Measurements from ENCODE around the gene OPRPN.

OPRPN gene

GRCh38 chr4:70397580-70397979, at the start of gene OPRPN:
Gene OPRPN, plus strand, starts transcription at chr4:70397940. Its CDS starts 1,346 bp downstream, at chr4:70399286.
- DNase-seq (ENCODE audit: extremely low read depth in 1 of 2, low read depth in 1 of 2) = no peak

- DNase-seq (ENCODE audit: extremely low read depth in 1 of 2, low read depth in 1 of 2) = no peak
Measured at GRCh38 chr4:70356185-70356584, 41.6 kb upstream of the OPRPN start.

GRCh38 chr4:70359115-70359661, 38.6 kb upstream of the OPRPN start:
- DNase-seq (ENCODE audit: extremely low read depth in 1 of 2, low read depth in 1 of 2) = no peak

GRCh38 chr4:70360460-70360859, 37.3 kb upstream of the OPRPN start, which contains the start of gene SMR3A:
Gene SMR3A, plus strand, starts transcription at chr4:70360760. Its CDS starts 1,356 bp downstream, at chr4:70362116.
- DNase-seq (ENCODE audit: extremely low read depth in 1 of 2, low read depth in 1 of 2) = no peak

- DNase-seq (ENCODE audit: extremely low read depth in 1 of 2, low read depth in 1 of 2) = no peak
Measured at GRCh38 chr4:70364002-70364401, 33.7 kb upstream of the OPRPN start.

GRCh38 chr4:70365479-70365878, 32.3 kb upstream of the OPRPN start:
- no peak for DNase-seq (ENCODE audit: extremely low read depth in 1 of 2, low read depth in 1 of 2)

GRCh38 chr4:70367813-70368212, 29.9 kb upstream of the OPRPN start:
- no peak for DNase-seq (ENCODE audit: extremely low read depth in 1 of 2, low read depth in 1 of 2)

GRCh38 chr4:70371987-70372386, 25.8 kb upstream of the OPRPN start:
- no peak for DNase-seq (ENCODE audit: extremely low read depth in 1 of 2, low read depth in 1 of 2)

- DNase-seq (ENCODE audit: extremely low read depth in 1 of 2, low read depth in 1 of 2) = no peak
Measured at GRCh38 chr4:70372760-70373159, 25.0 kb upstream of the OPRPN start.

GRCh38 chr4:70380578-70380977, 17.2 kb upstream of the OPRPN start:
- no peak for DNase-seq (ENCODE audit: extremely low read depth in 1 of 2, low read depth in 1 of 2)

GRCh38 chr4:70382691-70383181, 15.0 kb upstream of the OPRPN start, which contains the start of gene SMR3B:
Gene SMR3B, plus strand, starts transcription at chr4:70383131. Its CDS starts 1,380 bp downstream, at chr4:70384511.
- DNase-seq (ENCODE audit: extremely low read depth in 1 of 2, low read depth in 1 of 2) = no peak

GRCh38 chr4:70392057-70392776, 5.5 kb upstream of the OPRPN start:
- no peak for DNase-seq (ENCODE audit: extremely low read depth in 1 of 2, low read depth in 1 of 2)

- DNase-seq (ENCODE audit: extremely low read depth in 1 of 2, low read depth in 1 of 2) = no peak
Measured at GRCh38 chr4:70399319-70399718, 1.6 kb downstream of the OPRPN start.

GRCh38 chr4:70402762-70403161, 5.0 kb downstream of the OPRPN start:
- no peak for DNase-seq (ENCODE audit: extremely low read depth in 1 of 2, low read depth in 1 of 2)

GRCh38 chr4:70405765-70406164, 8.0 kb downstream of the OPRPN start:
- no peak for DNase-seq (ENCODE audit: extremely low read depth in 1 of 2, low read depth in 1 of 2)

GRCh38 chr4:70425306-70425705, 27.6 kb downstream of the OPRPN start:
- no peak for DNase-seq (ENCODE audit: extremely low read depth in 1 of 2, low read depth in 1 of 2)

GRCh38 chr4:70426789-70427188, 29.0 kb downstream of the OPRPN start:
- no peak for DNase-seq (ENCODE audit: extremely low read depth in 1 of 2, low read depth in 1 of 2)

GRCh38 chr4:70437197-70437596, 39.5 kb downstream of the OPRPN start:
- DNase-seq (ENCODE audit: extremely low read depth in 1 of 2, low read depth in 1 of 2) = no peak

- DNase-seq (ENCODE audit: extremely low read depth in 1 of 2, low read depth in 1 of 2) = no peak
Measured at GRCh38 chr4:70442474-70442873, 44.7 kb downstream of the OPRPN start.

GRCh38 chr4:70443329-70443728, 45.6 kb downstream of the OPRPN start:
- DNase-seq (ENCODE audit: extremely low read depth in 1 of 2, low read depth in 1 of 2) = no peak

GRCh38 chr4:70449220-70449619, 51.5 kb downstream of the OPRPN start:
- no peak for DNase-seq (ENCODE audit: extremely low read depth in 1 of 2, low read depth in 1 of 2)

- DNase-seq (ENCODE audit: extremely low read depth in 1 of 2, low read depth in 1 of 2) = no peak
Measured at GRCh38 chr4:70452946-70453345, 55.2 kb downstream of the OPRPN start.

Measured in activated CD8-positive, alpha-beta memory T cell treated with anti-CD3 and anti-CD28 coated beads for 1 hour (primary cell).